HG03025 (cell line): ENCODE measurements around the gene PPM1H.

Source experiments
- ATAC-seq: cut with Tn5 transposase; IDR thresholded peaks from one replicate; pipeline ENCODE4 v1.9.1; 2021; ENCODE audit warnings: mild to moderate bottlenecking, moderate library complexity; ENCODE audit not compliant: unreplicated experiment, low FRiP score

Gene PPM1H

GRCh38 chr12:62629971-62630739 is 304.8 kb downstream of the PPM1H start:
- ATAC-seq, result no peak

DNA sequence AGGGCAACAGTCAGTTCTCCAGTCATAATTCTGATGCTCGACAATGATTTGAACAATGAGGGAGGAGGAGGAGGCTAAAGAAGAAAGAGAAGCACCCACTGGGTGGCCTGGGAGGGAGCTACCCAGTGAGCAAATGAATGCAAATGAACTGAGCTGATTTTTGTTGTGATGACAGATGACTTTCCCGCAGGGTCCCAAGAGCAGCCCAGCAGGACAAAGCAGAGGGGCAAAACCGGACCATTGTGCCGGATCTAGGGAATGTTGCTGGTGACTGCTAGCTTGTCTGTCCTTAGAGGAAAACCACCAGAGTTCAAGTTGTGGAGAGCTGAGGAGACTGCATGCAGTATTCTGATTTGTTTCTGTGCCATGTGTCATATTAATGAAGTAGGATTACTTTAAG is 305.5 kb downstream of the PPM1H start:
- no peak for ATAC-seq

DNA sequence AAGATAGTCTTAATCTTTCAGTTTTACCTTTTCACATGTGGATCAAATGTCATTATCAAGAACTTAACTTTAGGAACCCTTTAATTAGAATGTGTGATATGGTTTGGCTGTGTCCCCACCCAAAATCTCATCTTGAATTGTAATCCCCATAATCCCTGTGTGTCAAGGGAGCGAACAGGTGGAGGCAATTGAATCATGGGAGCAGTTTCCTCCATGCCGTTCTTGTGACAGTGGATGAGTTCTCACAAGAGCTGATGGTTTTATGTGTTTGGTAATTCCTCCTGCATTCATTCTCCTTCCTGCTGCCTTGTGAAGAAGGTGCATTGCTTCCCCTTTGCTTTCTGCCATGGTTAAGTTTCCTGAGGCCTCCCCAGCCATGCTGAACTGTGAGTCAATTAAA is 307.8 kb downstream of the PPM1H start:
- no peak for ATAC-seq

GRCh38 chr12:62625228-62625627 is 309.7 kb downstream of the PPM1H start:
- ATAC-seq, result no peak

GRCh38 chr12:62622177-62622576 is 312.8 kb downstream of the PPM1H start:
- ATAC-seq, result no peak

DNA sequence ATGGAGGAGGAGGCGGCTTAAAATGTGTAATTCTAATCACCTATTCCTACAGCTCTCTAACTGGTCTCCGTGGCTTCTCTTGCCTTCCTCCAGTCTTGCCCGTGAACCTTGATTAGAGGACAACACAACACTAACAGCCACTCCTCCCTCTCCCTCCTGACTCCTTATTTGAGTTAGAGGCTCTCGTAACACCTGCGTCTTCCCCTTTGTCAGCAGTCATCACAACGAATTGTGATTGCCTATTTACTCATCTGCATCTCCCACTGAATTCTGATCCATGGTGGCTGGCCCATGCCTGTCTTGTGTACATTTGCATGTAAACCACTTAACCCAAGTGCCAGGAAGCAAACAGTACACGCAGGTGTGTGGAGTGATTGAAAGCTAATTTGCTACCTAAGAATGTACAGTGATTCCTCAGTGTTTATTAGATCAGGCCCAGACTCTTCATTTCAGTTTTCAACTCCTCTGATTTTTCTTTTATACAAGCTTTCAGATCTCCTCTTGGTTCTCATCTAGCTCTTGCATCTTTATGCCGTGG is 313.8 kb downstream of the PPM1H start:
- ATAC-seq, result no peak

- no peak for ATAC-seq
Measured at GRCh38 chr12:62618930-62619329, 316.0 kb downstream of the PPM1H start.

- ATAC-seq, result no peak
Measured at GRCh38 chr12:62618319-62618718, 316.6 kb downstream of the PPM1H start.

DNA sequence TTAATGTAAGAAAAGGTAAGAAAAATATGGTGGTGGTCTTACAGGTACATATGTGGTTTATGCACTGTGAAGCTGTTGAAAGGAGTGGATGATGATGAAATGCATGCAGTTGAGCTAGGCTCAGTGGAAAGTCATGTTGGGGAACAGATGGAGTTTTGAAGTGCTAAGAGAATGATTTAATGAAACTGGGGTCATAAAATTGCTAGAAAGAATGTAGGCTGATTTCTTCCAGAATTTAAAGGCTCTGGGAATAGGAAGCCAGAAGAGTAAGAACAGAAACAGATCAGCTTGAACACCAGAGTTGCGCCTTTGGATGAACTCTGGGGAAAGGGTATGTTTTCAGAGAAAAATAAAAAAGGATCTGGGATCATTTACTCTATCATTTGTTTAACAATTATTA is 321.9 kb downstream of the PPM1H start:
- no peak for ATAC-seq

DNA sequence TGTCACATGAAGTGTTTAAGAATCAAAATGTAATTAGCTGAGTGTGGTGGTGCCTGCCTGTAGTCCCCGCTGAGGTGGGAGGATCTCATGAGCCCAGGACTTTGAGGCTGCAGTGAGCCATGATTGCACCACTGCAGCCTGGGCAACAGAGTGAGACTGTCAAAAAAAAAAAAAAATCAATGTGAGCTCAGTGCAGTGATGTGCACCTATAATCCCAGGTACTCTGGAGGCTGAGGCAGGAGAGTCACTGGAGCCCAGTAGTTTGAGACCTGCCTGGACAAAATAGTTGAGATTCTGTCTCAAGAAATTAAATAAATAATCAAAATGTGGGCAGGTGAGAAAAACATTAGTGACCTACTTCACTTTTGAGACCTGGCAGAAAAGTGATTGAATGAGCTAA is 328.3 kb downstream of the PPM1H start:
- no peak for ATAC-seq

DNA sequence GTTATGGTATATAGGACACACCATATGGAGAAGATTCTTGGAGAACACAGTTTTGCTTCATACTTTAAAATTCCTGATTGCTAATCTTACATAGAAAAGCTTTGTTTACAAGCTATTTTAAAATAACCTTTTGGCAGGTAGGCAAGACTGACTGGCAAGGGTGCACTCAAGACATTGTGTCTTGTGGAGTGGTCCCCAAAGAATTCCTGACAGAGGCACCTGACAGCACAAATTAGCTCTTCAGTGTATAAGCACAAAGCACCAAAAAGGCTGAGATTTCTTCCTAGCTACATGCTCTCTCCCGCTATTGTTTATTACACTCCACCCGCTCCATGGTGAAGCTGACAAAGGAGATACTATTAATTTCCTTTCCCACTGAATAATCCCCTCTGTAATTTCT is 329.0 kb downstream of the PPM1H start:
- no peak for ATAC-seq

- no peak for ATAC-seq
Measured at GRCh38 chr12:62604871-62605270, 330.1 kb downstream of the PPM1H start.

DNA sequence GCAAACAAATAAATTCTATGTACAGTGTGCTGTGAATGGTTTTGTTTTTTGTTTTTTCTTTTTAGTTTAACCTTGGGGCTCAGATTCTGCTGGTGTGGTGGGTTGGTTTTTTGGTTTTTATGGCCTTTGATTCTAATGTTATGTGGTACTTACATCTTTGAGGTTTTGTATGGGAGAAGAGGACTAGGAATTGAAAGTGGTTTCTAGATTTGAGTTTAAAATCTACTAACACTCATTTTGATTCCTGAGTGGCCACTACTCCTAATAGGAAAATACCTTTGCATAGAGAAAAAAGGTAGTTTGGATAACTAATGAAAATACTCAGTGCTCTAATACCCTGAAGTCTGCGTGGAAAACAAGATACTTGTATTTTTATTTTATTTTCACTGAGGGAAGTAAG is 330.6 kb downstream of the PPM1H start:
- ATAC-seq, result no peak

GRCh38 chr12:62603811-62604098 is 331.2 kb downstream of the PPM1H start:
- ATAC-seq, result no peak

DNA sequence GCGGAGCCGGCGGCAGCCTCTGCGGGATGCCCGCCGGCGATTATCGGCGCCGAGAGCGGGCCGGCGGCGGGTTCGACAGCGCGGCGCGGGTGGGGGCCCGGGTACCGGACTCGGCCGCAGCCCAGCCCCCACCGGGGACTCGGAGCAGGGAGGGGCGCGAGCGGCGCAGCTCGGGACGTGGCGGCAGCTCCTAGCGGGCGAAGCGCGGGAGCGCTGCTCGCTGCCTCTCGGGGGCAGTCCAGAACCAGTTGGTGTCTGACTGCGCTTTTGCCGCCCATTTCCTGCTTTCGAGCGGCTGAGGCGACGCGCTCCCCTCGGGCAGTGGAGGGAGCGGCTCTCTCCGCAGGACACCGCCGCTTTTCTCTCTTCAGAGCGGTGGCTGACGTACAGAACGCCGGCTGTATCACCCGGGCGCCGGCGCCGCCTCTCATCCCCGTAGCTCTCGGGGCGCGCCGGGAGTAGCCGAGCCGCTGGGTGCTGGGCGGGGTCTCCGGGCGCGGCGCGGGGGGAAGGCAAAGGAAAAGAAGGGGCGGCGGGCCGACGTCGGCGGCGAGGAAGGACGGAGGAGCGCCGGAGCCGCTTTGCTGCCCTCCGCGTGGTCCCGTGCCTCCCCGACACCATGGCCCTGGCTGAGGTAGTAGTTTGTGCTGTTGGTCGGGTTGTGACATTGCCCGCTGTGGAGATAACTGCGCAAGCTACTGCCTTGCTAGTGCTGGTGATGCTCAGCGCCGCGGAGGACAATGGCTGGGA is 331.7 kb downstream of the PPM1H start:
- ATAC-seq, result peak; percentile 72

GRCh38 chr12:62602255-62603060 is 332.5 kb downstream of the PPM1H start:
- peak; percentile 63 for ATAC-seq

DNA sequence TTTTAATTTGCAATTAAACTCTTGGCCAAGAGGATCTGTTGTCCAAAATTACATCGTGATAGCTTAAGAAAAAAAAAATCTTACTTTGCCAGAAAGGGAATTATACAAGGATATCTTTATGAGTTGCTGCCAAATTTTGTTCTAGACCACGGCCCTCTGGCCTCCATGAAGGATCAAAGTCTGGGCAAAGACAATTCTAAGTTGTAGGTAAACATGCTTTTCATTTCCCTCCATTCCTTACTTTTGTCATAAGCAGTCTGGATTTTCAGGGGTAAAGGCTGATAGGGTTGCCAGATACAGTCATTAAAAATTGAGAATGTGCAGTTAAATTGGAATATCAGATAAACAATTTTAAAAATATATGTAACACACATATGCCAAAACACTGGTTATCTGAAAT is 333.2 kb downstream of the PPM1H start:
- ATAC-seq, result no peak

- ATAC-seq, result no peak
Measured at GRCh38 chr12:62599854-62600437, 335.0 kb downstream of the PPM1H start.

GRCh38 chr12:62598846-62599245 is 336.1 kb downstream of the PPM1H start:
- no peak for ATAC-seq

DNA sequence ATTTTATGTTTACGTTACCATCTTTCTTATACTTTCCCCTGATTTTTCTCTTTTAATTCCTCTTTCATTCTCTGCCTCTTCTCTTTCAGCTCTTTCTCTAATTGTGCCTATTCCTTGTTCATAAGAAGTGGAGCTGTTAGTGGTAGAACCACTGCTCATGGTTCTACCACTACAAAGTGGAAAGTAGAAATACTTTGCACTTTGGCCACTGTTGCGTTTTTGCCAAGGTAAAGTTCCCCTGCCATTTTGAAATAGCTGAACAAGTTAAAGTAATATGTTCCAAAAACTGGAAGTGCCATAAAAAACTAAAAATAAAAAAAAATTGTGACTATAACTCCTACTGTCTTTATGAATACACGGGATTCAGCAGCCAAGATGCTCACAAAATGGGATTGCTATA is 337.7 kb downstream of the PPM1H start:
- ATAC-seq, result no peak
